Keratinocyte (primary cell): ENCODE data around the gene ZNF407. TPM values are rescaled to one million over a fixed set of nuclear protein-coding genes. Genes with fewer than 3 reads are reported as not detected.

Source experiments
- DNase-seq: peaks from one replicate; pipeline ENCODE4 v3.0.0-alpha.2; 2011; ENCODE audit warnings: low read depth, missing footprints, low spot score
- FAIRE-seq: peaks from 2 replicates; lab custom pipeline; 2011; peaks lifted over from hg19 to GRCh38; lab: Jason Lieb, UNC
- H2AFZ ChIP-seq: 2 replicates; pipeline ENCODE4 v1.6.0; 2012; ENCODE audit warnings: low read length, control low read depth, inconsistent platforms; ENCODE audit not compliant: control insufficient read depth
- H3K27ac ChIP-seq: 2 replicates; pipeline ENCODE4 v1.5.1; 2011; ENCODE audit warnings: low read length; ENCODE audit not compliant: control insufficient read depth, insufficient read depth
- H3K27me3 ChIP-seq: 3 replicates; pipeline ENCODE4 v1.6.0; 2011; ENCODE audit warnings: low read length; ENCODE audit not compliant: control insufficient read depth, insufficient read depth; ENCODE audit errors: extremely low read depth
- H3K36me3 ChIP-seq, 2 experiments: 2 replicates in 1 of 2; 3 replicates in 1 of 2; pipeline ENCODE4 v1.5.1; 2011; ENCODE audit warnings: low read length in 2 of 2, mild to moderate bottlenecking in 1 of 2; ENCODE audit not compliant: control insufficient read depth in 2 of 2, insufficient read depth in 2 of 2; ENCODE audit errors: extremely low read depth in 1 of 2
- H3K4me1 ChIP-seq: 3 replicates; pipeline ENCODE4 v1.5.1; 2011; ENCODE audit warnings: low read length; ENCODE audit not compliant: control insufficient read depth, insufficient read depth; ENCODE audit errors: extremely low read depth
- H3K4me2 ChIP-seq: 3 replicates; pipeline ENCODE4 v1.6.0; 2011; ENCODE audit warnings: low read depth, low read length; ENCODE audit not compliant: control insufficient read depth, insufficient read depth; ENCODE audit errors: extremely low read depth
- H3K4me3 ChIP-seq, 3 experiments: fragments of 200-600 bp in 1 of 3; sonication (generic) in 1 of 3; 2 replicates in 2 of 3; 3 replicates in 1 of 3; pipeline ENCODE4 v1.5.1; 2011 to 2016; ENCODE audit warnings: low read length in 3 of 3, mild to moderate bottlenecking in 3 of 3, control low read depth in 2 of 3, inconsistent platforms in 1 of 3, low read depth in 1 of 3, mixed read lengths in 1 of 3, mixed run types in 1 of 3, moderate library complexity in 1 of 3; ENCODE audit not compliant: control insufficient read depth in 2 of 3, insufficient read depth in 2 of 3; ENCODE audit errors: extremely low read depth in 1 of 3
- H3K79me2 ChIP-seq: 2 replicates; pipeline ENCODE4 v1.6.0; 2012; ENCODE audit warnings: low read length; ENCODE audit not compliant: control insufficient read depth, insufficient read depth
- H3K9ac ChIP-seq: 3 replicates; pipeline ENCODE4 v1.6.0; 2011; ENCODE audit warnings: low read length; ENCODE audit not compliant: control insufficient read depth, insufficient read depth; ENCODE audit errors: extremely low read depth
- H3K9me1 ChIP-seq: 3 replicates; pipeline ENCODE4 v1.6.0; 2011; ENCODE audit warnings: low read length; ENCODE audit not compliant: control insufficient read depth, insufficient read depth; ENCODE audit errors: extremely low read depth
- H3K9me3 ChIP-seq: 2 replicates; pipeline ENCODE4 v1.5.1; 2012; ENCODE audit warnings: low read depth, low read length; ENCODE audit not compliant: control insufficient read depth
- H4K20me1 ChIP-seq: 3 replicates; pipeline ENCODE4 v1.6.0; 2011; ENCODE audit warnings: low read length; ENCODE audit not compliant: control insufficient read depth, insufficient read depth; ENCODE audit errors: extremely low read depth
- EZH2 ChIP-seq: IDR thresholded peaks from one replicate; pipeline ENCODE4 v1.6.1; 2012; ENCODE audit warnings: inconsistent platforms, mild to moderate bottlenecking, low read length, moderate library complexity
- dilution Hi-C: fragments of 300-500 bp; cut with MboI; formaldehyde crosslinking; loops from one replicate; pipeline ENCODE4 v1.7.0; 2020; ENCODE audit warnings: low sequenced_read_pairs; ENCODE audit not compliant: extremely low pct_ligation_motif_present
- polyA plus RNA-seq, 5 experiments: library from polyadenylated mRNA; depleted of rRNA in 3 of 5; stranded (reverse) in 3 of 5; stranded (forward) in 1 of 5; unstranded in 1 of 5; fragments of >200 nt; gene quantifications; 1 replicate in 1 of 5; 2 replicates in 3 of 5; 3 replicates in 1 of 5; pipeline versions ENCODE4 v1.2.1 to v1.2.3, GENCODE V29; 2011 to 2012; ENCODE audit warnings: missing spikeins in 2 of 5, low read depth in 1 of 5, low replicate concordance in 1 of 5
- TF ChIP-seq, protein P1 (sequence below), 3 experiments: IDR thresholded peaks in 1 of 3; conservative IDR thresholded peaks in 1 of 3; optimal IDR thresholded peaks in 1 of 3; 2 replicates in 2 of 3; 3 replicates in 1 of 3; pipeline versions ENCODE3 to v1.5.1; 2011; ENCODE audit warnings: low read length in 3 of 3, mild to moderate bottlenecking in 3 of 3, moderate library complexity in 2 of 3, control low read depth in 1 of 3, inconsistent platforms in 1 of 3; ENCODE audit not compliant: insufficient read depth in 2 of 3; ENCODE audit errors: extremely low read depth in 1 of 3

Gene ZNF407
- polyA plus RNA-seq, 1 donor (not counting 4 experiments of a cell fraction or from before 2014, with no cell fraction given) = 3.8 TPM

DNA sequence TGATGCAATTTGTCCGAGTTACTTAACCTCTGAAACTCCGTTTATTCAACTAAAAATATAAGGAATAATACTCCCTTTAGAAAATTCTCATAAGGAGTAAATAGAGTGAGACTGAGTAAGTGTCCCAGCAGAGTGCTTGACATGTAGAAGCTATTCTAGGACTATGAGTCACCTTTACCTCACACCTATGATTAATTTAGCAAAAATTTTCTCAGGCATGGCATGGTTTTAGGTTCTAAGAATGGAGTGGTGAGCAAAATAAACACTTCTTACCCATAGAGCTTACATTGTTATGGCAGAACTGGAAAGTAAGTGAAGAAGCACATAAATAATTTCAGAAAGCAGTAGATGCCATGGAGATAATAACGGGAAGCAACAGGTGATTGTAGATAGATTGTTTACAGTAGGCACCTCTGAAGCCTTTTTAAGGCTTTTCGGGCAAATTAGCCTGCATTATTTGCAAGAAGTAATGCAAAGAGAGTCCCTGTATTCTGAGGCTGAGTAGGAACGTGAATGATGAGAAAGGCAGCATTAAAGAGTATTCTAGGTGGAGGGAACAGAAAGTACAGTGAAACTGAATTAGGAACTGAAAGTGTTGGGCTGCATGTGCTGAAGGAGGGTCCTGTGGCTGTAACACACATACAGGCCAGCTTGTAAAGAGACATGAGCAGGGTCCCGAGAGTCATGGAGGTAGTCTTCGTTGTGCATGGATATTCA is 209.2 kb downstream of the ZNF407 start:
- Histone ChIP-seq H3K36me3 (no peaks in the 10 kb centered on the region), H3K27me3 (no peaks in the 10 kb centered on the region), H3K79me2 (no peaks in the 10 kb centered on the region), H2AFZ (no peak overlapping the region), H4K20me1 (no peaks in the 10 kb centered on the region), H3K9me3 (no peaks in the 10 kb centered on the region), H3K27ac (peak overlapping the region; percentile 91), H3K4me2 (peak overlapping the region; percentile 77), H3K4me1 (peaks cover 26% of the 10 kb centered on the region), H3K9me1 (no peaks in the 10 kb centered on the region), H3K4me3 (peak overlapping the region in 2 of 3 experiments; percentile 19 to 26), H3K9ac (peak overlapping the region; percentile 39)
- dilution Hi-C loops = no loop called here
- DNase-seq (peak; percentile 40), FAIRE-seq (peak; percentile 70)
- no peak for TF ChIP-seq EZH2
- TF ChIP-seq, protein P1, sequence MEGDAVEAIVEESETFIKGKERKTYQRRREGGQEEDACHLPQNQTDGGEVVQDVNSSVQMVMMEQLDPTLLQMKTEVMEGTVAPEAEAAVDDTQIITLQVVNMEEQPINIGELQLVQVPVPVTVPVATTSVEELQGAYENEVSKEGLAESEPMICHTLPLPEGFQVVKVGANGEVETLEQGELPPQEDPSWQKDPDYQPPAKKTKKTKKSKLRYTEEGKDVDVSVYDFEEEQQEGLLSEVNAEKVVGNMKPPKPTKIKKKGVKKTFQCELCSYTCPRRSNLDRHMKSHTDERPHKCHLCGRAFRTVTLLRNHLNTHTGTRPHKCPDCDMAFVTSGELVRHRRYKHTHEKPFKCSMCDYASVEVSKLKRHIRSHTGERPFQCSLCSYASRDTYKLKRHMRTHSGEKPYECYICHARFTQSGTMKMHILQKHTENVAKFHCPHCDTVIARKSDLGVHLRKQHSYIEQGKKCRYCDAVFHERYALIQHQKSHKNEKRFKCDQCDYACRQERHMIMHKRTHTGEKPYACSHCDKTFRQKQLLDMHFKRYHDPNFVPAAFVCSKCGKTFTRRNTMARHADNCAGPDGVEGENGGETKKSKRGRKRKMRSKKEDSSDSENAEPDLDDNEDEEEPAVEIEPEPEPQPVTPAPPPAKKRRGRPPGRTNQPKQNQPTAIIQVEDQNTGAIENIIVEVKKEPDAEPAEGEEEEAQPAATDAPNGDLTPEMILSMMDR (optimal IDR thresholded peaks at IDR 0.05 in 1 of 3, IDR thresholded peaks at IDR 0.05 in 1 of 3, conservative IDR thresholded peaks at IDR 0.05 in 1 of 3; ENCODE audit: extremely low read depth in 1 of 3, insufficient read depth in 2 of 3, low read length in 3 of 3) = no peak

DNA sequence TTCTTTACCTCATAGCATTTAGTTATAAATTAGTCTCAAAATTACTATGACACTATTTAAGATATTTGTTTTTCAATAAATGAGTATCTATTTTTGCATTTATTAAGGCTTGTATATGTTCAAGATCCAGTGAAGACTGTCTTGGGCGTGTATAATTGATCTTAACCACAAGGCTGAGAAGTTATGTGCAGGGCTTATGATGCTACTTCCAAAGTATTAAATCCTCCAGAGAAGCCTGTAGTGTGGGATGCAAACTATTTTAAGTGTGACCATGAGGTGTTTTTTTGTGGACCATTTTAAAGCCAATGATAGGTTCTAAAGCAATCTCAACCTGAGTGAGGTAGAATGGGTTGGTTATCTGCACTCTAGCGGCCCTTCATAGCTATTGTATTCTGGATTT is 219.9 kb downstream of the ZNF407 start:
- TF ChIP-seq, protein P1 (optimal IDR thresholded peaks at IDR 0.05 in 1 of 3, IDR thresholded peaks at IDR 0.05 in 1 of 3, conservative IDR thresholded peaks at IDR 0.05 in 1 of 3; ENCODE audit: extremely low read depth in 1 of 3, insufficient read depth in 2 of 3, low read length in 3 of 3) = no peak
- no peak for TF ChIP-seq EZH2
- Histone ChIP-seq H3K27me3 (no peaks in the 10 kb centered on the region), H3K36me3 (no peaks in the 10 kb centered on the region), H3K27ac (no peak overlapping the region), H3K4me1 (no peaks in the 10 kb centered on the region), H3K9me3 (peaks cover 2% of the 10 kb centered on the region), H3K9ac (no peak overlapping the region), H2AFZ (no peak overlapping the region), H3K9me1 (no peaks in the 10 kb centered on the region), H3K4me3 (no peak overlapping the region), H3K4me2 (no peak overlapping the region), H4K20me1 (no peaks in the 10 kb centered on the region), H3K79me2 (no peaks in the 10 kb centered on the region)
- dilution Hi-C loops = no loop called here
- FAIRE-seq (no peak), DNase-seq (no peak)
